ENCODE results near the gene PSMB2.

PSMB2 gene

DNA sequence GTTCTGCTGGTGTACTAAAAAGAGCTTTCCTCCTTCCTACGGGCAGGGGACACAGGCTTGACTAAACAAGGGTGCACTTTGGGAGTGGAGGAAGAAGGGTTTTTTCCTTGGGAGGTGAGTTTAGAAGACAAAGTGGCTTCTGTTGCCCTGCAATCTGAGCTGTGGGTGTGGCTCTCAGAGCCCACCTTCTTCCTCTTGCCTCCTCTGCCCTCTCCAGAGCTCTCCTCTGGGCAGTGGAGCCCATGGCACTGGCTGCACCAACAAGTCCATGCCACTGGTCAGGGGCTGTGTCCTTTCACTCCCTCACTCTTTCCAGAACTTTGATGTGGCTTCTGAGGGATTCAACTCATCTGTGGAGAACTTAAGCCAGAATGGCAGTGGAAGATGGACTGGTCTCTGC, 25.6 kb upstream of the PSMB2 start:
- H3K36me3 ChIP-seq (ENCODE audit: control insufficient read depth in 5 of 5, insufficient read depth in 5 of 5, low read length in 5 of 5): no peaks in the 10 kb centered on the region
- H3K4me3 ChIP-seq (ENCODE audit: low read depth in 1 of 5, low read length in 5 of 5): no peak overlapping the region
- no peak overlapping the region for H3K9ac ChIP-seq (ENCODE audit: low read length in 5 of 5)
- H3K4me1 ChIP-seq (ENCODE audit: control insufficient read depth in 5 of 5, insufficient read depth in 5 of 5, low read length in 5 of 5): no peaks in the 10 kb centered on the region
- H3K9me3 ChIP-seq (ENCODE audit: control insufficient read depth in 5 of 5, low read length in 5 of 5): no peaks in the 10 kb centered on the region
- no peak overlapping the region for H3K27ac ChIP-seq (ENCODE audit: low read depth, low read length)
- H3K27me3 ChIP-seq (ENCODE audit: control insufficient read depth in 5 of 5, insufficient read depth in 4 of 5, low read length in 5 of 5): peaks cover under 1 to 13% (median 8%) of the 10 kb centered on the region in 5 donors

DNA sequence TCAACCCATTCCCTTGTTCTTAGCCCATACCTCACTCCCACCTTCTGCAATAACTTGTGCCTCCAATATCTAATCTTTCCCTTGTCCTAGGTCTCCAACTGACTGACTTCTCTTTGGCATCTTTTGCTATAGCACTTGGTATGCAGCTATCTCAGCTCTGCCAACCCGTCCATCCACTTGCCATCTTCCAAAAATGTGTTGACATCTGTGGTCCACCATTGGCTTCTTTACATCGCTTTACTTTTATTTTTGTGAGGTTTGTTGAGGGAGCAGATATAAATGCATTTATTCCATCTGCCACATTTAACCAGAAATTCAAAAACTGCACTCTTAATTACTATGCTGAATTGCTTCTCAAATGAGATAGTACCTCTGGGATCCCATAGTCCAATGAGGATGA, 24.9 kb upstream of the PSMB2 start:
- H3K9me3 ChIP-seq (ENCODE audit: control insufficient read depth in 5 of 5, low read length in 5 of 5): no peaks in the 10 kb centered on the region
- H3K9ac ChIP-seq (ENCODE audit: low read length in 5 of 5): no peak overlapping the region
- H3K4me1 ChIP-seq (ENCODE audit: control insufficient read depth in 5 of 5, insufficient read depth in 5 of 5, low read length in 5 of 5): no peaks in the 10 kb centered on the region
- no peak overlapping the region for H3K27ac ChIP-seq (ENCODE audit: low read depth, low read length)
- H3K27me3 ChIP-seq (ENCODE audit: control insufficient read depth in 5 of 5, insufficient read depth in 4 of 5, low read length in 5 of 5): peaks cover 0 to 13% (median 8%) of the 10 kb centered on the region in 5 donors
- no peak overlapping the region for H3K4me3 ChIP-seq (ENCODE audit: low read depth in 1 of 5, low read length in 5 of 5)
- no peaks in the 10 kb centered on the region for H3K36me3 ChIP-seq (ENCODE audit: control insufficient read depth in 5 of 5, insufficient read depth in 5 of 5, low read length in 5 of 5)

DNA sequence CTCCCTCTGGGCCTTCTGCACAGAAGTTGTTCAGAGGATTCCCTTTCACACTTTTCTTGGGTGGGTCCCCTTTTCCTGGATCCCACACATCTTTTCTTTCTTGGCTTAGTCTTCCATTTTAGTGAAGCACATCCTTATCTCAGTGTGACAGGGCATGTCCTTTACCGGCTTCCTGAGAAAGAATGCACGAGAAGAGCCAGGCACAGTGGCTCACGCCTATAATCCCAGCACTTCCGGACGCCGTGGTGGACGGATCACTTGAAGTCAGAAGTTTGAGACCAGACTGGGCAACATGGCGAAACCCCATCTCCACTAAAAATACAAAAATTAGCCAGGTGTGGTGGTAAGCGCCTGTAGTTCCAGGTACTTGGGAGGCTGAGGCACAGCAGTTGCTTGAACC, 22.1 kb upstream of the PSMB2 start:
- no peak overlapping the region for H3K27ac ChIP-seq (ENCODE audit: low read depth, low read length)
- no peak overlapping the region for H3K4me3 ChIP-seq (ENCODE audit: low read depth in 1 of 5, low read length in 5 of 5)
- H3K27me3 ChIP-seq (ENCODE audit: control insufficient read depth in 5 of 5, insufficient read depth in 4 of 5, low read length in 5 of 5): peaks cover 0 to 10% (median 7%) of the 10 kb centered on the region in 5 donors
- no peaks in the 10 kb centered on the region for H3K9me3 ChIP-seq (ENCODE audit: control insufficient read depth in 5 of 5, low read length in 5 of 5)
- H3K9ac ChIP-seq (ENCODE audit: low read length in 5 of 5): no peak overlapping the region
- no peaks in the 10 kb centered on the region for H3K36me3 ChIP-seq (ENCODE audit: control insufficient read depth in 5 of 5, insufficient read depth in 5 of 5, low read length in 5 of 5)
- H3K4me1 ChIP-seq (ENCODE audit: control insufficient read depth in 5 of 5, insufficient read depth in 5 of 5, low read length in 5 of 5): no peaks in the 10 kb centered on the region

- Histone ChIP-seq H3K9me3 (ENCODE audit: control insufficient read depth in 5 of 5, low read length in 5 of 5) (no peaks in the 10 kb centered on the region), H3K27me3 (ENCODE audit: control insufficient read depth in 5 of 5, insufficient read depth in 4 of 5, low read length in 5 of 5) (peaks cover 0 to 6% (median 2%) of the 10 kb centered on the region in 5 donors), H3K36me3 (ENCODE audit: control insufficient read depth in 5 of 5, insufficient read depth in 5 of 5, low read length in 5 of 5) (no peaks in the 10 kb centered on the region), H3K9ac (ENCODE audit: low read length in 5 of 5) (no peak overlapping the region), H3K27ac (ENCODE audit: low read depth, low read length) (no peak overlapping the region), H3K4me3 (ENCODE audit: low read depth in 1 of 5, low read length in 5 of 5) (no peak overlapping the region), H3K4me1 (ENCODE audit: control insufficient read depth in 5 of 5, insufficient read depth in 5 of 5, low read length in 5 of 5) (no peaks in the 10 kb centered on the region)
These were observed 20.1 kb upstream of the PSMB2 start for GRCh38 chr1:35661474-35661795.

DNA sequence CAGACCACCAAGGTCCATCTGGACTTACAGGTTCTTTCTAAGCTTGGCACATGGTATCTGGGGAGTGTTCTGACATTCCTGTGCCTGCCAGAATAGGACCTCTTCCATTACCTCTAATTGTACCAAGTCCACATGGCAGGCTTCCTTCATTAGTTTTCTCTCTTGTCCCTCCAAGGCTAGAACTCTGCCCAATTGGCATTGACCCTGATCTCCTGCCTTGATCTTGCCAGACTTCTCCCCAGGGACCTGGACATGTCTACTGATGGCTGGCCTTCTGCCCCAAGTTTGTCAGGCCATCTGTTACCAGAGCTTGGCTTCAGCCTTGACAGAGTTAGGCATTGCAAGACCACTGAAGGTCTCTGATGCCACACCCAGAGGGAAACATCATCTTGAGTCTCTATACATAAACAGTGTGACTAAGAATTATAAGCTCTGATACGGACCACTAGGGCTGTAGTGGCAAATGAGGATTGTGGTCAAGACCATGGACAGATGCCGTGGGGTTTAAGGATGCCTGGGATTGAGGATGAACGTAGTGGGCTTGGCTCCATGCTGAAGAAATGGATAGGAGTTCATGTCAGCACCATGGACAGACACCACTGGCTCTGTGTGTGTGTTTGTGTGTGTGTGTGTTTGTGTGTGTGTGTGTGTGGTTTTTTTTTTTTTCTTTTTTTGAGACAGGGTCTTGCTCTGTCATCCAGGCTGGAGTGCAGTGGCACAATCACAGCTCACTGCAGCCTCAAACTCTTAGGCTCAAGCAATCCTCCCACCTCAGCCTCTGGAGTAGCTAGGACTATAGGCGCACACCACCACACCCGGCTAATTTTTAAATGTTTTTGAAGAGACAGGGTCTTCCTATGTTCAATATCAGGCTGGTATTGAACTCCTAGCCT, 19.5 kb upstream of the PSMB2 start:
- Histone ChIP-seq H3K27me3 (ENCODE audit: control insufficient read depth in 5 of 5, insufficient read depth in 4 of 5, low read length in 5 of 5) (no peaks in the 10 kb centered on the region), H3K9ac (ENCODE audit: low read length in 5 of 5) (no peak overlapping the region), H3K4me3 (ENCODE audit: low read depth in 1 of 5, low read length in 5 of 5) (no peak overlapping the region), H3K27ac (ENCODE audit: low read depth, low read length) (no peak overlapping the region), H3K9me3 (ENCODE audit: control insufficient read depth in 5 of 5, low read length in 5 of 5) (no peaks in the 10 kb centered on the region), H3K36me3 (ENCODE audit: control insufficient read depth in 5 of 5, insufficient read depth in 5 of 5, low read length in 5 of 5) (no peaks in the 10 kb centered on the region), H3K4me1 (ENCODE audit: control insufficient read depth in 5 of 5, insufficient read depth in 5 of 5, low read length in 5 of 5) (no peaks in the 10 kb centered on the region)

DNA sequence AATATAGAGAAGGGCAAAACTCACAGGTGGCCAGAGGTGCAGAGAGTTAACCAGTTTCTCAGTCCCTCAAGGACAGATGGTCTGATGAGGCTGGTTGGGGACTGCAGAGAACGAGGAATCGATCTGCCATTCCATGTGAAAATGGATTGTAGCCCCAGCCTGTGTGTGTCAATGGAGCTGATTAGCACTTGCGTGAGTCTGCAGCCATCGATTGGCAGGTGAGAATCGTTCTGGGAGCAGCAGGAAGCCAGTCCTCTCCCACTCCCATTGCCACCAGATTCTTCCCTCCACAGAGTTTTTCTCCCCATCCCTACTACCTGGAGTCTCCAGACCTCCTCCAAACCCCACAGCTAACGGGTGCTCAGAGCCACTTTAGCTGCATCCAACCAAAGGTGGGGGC, 18.3 kb upstream of the PSMB2 start:
- Histone ChIP-seq H3K36me3 (ENCODE audit: control insufficient read depth in 5 of 5, insufficient read depth in 5 of 5, low read length in 5 of 5) (no peaks in the 10 kb centered on the region), H3K27me3 (ENCODE audit: control insufficient read depth in 5 of 5, insufficient read depth in 4 of 5, low read length in 5 of 5) (no peaks in the 10 kb centered on the region), H3K27ac (ENCODE audit: low read depth, low read length) (no peak overlapping the region), H3K9ac (ENCODE audit: low read length in 5 of 5) (no peak overlapping the region), H3K9me3 (ENCODE audit: control insufficient read depth in 5 of 5, low read length in 5 of 5) (no peaks in the 10 kb centered on the region), H3K4me1 (ENCODE audit: control insufficient read depth in 5 of 5, insufficient read depth in 5 of 5, low read length in 5 of 5) (no peaks in the 10 kb centered on the region), H3K4me3 (ENCODE audit: low read depth in 1 of 5, low read length in 5 of 5) (no peak overlapping the region)

- no peak overlapping the region for H3K9ac ChIP-seq (ENCODE audit: low read length in 5 of 5)
- H3K4me3 ChIP-seq (ENCODE audit: low read depth in 1 of 5, low read length in 5 of 5): no peak overlapping the region
- no peak overlapping the region for H3K27ac ChIP-seq (ENCODE audit: low read depth, low read length)
- H3K4me1 ChIP-seq (ENCODE audit: control insufficient read depth in 5 of 5, insufficient read depth in 5 of 5, low read length in 5 of 5): no peaks in the 10 kb centered on the region
- H3K27me3 ChIP-seq (ENCODE audit: control insufficient read depth in 5 of 5, insufficient read depth in 4 of 5, low read length in 5 of 5): no peaks in the 10 kb centered on the region
- H3K36me3 ChIP-seq (ENCODE audit: control insufficient read depth in 5 of 5, insufficient read depth in 5 of 5, low read length in 5 of 5): no peaks in the 10 kb centered on the region
- no peaks in the 10 kb centered on the region for H3K9me3 ChIP-seq (ENCODE audit: control insufficient read depth in 5 of 5, low read length in 5 of 5)
These were observed 16.5 kb upstream of the PSMB2 start for GRCh38 chr1:35657851-35658250.

DNA sequence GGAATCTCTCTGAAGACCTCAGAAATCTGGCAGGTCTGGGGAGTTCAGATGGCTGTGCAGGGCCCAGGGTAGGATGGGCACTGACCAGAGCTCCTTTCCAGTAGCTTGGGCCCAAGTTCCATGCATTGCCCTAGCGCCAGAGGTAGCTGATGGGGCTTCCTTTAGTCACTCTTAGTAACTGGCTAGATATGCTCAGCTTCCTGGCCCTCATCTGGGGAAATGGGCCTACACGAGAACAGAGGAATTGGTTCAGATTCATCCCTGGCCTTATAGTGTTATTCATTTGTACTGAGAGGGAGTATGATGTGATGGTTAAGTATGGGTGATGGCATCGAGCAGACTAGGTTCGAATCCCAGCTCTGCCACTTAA, 15.5 kb upstream of the PSMB2 start:
- no peak overlapping the region for H3K27ac ChIP-seq (ENCODE audit: low read depth, low read length)
- no peaks in the 10 kb centered on the region for H3K9me3 ChIP-seq (ENCODE audit: control insufficient read depth in 5 of 5, low read length in 5 of 5)
- H3K4me3 ChIP-seq (ENCODE audit: low read depth in 1 of 5, low read length in 5 of 5): no peak overlapping the region
- no peaks in the 10 kb centered on the region for H3K4me1 ChIP-seq (ENCODE audit: control insufficient read depth in 5 of 5, insufficient read depth in 5 of 5, low read length in 5 of 5)
- no peaks in the 10 kb centered on the region for H3K27me3 ChIP-seq (ENCODE audit: control insufficient read depth in 5 of 5, insufficient read depth in 4 of 5, low read length in 5 of 5)
- no peaks in the 10 kb centered on the region for H3K36me3 ChIP-seq (ENCODE audit: control insufficient read depth in 5 of 5, insufficient read depth in 5 of 5, low read length in 5 of 5)
- no peak overlapping the region for H3K9ac ChIP-seq (ENCODE audit: low read length in 5 of 5)

GRCh38 chr1:35656148-35656862, 15.0 kb upstream of the PSMB2 start:
- H3K27me3 ChIP-seq (ENCODE audit: control insufficient read depth in 5 of 5, insufficient read depth in 4 of 5, low read length in 5 of 5): no peaks in the 10 kb centered on the region
- H3K4me3 ChIP-seq (ENCODE audit: low read depth in 1 of 5, low read length in 5 of 5): no peak overlapping the region
- H3K9ac ChIP-seq (ENCODE audit: low read length in 5 of 5): no peak overlapping the region
- H3K9me3 ChIP-seq (ENCODE audit: control insufficient read depth in 5 of 5, low read length in 5 of 5): no peaks in the 10 kb centered on the region
- no peaks in the 10 kb centered on the region for H3K36me3 ChIP-seq (ENCODE audit: control insufficient read depth in 5 of 5, insufficient read depth in 5 of 5, low read length in 5 of 5)
- H3K27ac ChIP-seq (ENCODE audit: low read depth, low read length): no peak overlapping the region
- no peaks in the 10 kb centered on the region for H3K4me1 ChIP-seq (ENCODE audit: control insufficient read depth in 5 of 5, insufficient read depth in 5 of 5, low read length in 5 of 5)

DNA sequence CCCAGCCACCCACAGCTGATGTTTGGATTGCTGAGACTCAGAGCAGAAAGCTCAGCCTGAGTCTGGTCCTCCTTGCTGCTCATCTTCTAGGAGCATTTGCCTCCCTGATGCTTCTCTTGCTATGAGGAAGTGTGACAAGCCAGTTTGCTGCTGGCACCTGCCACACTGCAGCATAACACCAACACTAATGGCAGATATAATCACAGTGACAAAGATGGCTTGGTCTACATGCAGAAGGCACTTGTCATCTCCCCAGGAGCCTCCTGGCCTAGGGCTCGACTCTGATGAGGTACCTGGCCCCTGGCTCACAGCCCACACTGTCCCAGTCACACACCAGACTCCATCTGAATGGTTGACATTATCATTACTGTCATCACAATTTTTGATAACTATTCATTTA, 13.9 kb upstream of the PSMB2 start:
- Histone ChIP-seq H3K27ac (ENCODE audit: low read depth, low read length) (no peak overlapping the region), H3K36me3 (ENCODE audit: control insufficient read depth in 5 of 5, insufficient read depth in 5 of 5, low read length in 5 of 5) (no peaks in the 10 kb centered on the region), H3K9ac (ENCODE audit: low read length in 5 of 5) (no peak overlapping the region), H3K4me3 (ENCODE audit: low read depth in 1 of 5, low read length in 5 of 5) (no peak overlapping the region), H3K9me3 (ENCODE audit: control insufficient read depth in 5 of 5, low read length in 5 of 5) (no peaks in the 10 kb centered on the region), H3K4me1 (ENCODE audit: control insufficient read depth in 5 of 5, insufficient read depth in 5 of 5, low read length in 5 of 5) (no peaks in the 10 kb centered on the region), H3K27me3 (ENCODE audit: control insufficient read depth in 5 of 5, insufficient read depth in 4 of 5, low read length in 5 of 5) (no peaks in the 10 kb centered on the region)

Measured in subcutaneous abdominal adipose tissue (tissue), 5 donors.